ENCODE data around the gene STKLD1.
"Not testable (repeated sequence)": the region's sequence is repeated elsewhere in the genome, so short reads cannot be mapped to it uniquely, and the experiment has no call there.

The STKLD1 gene

DNA sequence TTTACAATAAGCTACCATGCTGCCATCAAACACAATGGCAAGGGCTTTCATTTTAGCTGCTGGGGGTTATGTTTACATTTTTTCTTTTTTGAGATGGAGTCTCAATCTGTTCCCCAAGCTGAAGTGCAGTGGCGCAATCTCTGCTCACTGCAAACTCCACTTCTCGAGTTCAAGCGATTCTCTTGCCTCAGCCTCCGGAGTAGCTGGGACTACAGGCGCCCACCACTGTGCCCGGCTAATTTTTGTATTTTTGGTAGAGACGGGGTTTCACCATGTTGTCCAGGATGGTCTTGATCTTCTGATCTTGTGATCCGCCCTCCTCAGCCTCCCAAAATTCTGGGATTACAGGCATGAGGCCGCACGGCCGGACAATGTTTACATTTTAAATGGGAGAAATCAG is 41.3 kb upstream of the STKLD1 start:
- Histone ChIP-seq H3K27ac (ENCODE audit: low read length) (peak overlapping the region; percentile 39), H3K36me3 (ENCODE audit: control insufficient read depth in 1 of 2, insufficient read depth in 2 of 2, low read length in 2 of 2) (peaks cover 35 to 48% of the 10 kb centered on the region in 2 donors), H3K4me3 (ENCODE audit: low read depth in 1 of 2, low read length in 2 of 2) (peak overlapping the region; percentile 79 to 92), H3K4me1 (ENCODE audit: control insufficient read depth in 1 of 2, insufficient read depth in 2 of 2, low read length in 2 of 2) (peaks cover 8 to 22% of the 10 kb centered on the region in 2 donors)
- H3K9me3 ChIP-seq (ENCODE audit: control insufficient read depth in 1 of 2, low read length in 2 of 2); H3K27me3 ChIP-seq (ENCODE audit: low read depth, low read length): not testable (repeated sequence)

DNA sequence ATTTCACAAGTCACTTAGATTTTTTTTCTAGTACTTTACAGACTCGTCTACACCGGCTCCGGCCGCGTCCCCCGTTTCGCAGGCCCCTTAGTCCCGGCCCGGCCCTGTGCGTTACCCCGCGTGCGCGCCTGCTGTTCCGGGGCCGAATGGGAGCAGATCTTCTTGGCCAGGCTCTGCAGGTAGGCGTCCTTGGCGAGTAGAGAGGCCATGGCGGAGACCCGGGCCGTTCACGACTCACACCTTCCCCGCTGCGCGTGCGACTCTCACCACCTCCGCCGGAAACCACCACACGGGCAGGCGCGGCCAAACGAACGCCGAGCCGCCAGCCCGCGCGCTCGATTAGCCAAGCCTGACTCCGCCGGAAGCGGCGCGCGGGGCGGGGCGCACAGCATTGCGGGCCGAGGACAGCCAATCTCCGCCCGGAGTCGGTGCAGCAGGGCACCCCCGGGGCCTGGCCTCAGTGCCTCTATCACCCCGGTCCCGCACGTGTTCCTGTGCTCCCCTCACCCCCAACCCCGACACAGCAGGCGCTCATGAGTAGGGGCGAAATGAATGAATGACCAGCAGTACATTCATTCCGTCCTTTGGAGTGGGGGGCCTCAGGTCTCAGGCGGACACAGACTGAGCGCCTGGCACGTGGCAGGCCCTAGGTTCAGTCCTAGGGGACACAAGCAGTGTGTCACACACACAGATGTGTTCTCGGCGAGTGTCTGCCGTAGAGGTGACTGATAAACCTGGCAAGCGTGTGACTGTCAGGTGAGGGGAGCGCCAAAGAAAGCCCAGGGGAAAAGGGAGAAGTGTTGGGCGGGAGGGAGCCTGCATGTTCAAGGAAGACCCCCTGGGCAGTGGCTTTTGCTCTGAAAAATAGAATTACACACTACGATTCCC is 40.0 kb upstream of the STKLD1 start, which contains the start of gene SURF6:
SURF6 (minus strand) TSS at position 265 of the 888 bp plus-strand sequence; CDS start at position 209, 56 bp downstream.
- Histone ChIP-seq H3K9me3 (ENCODE audit: control insufficient read depth in 1 of 2, low read length in 2 of 2) (no peaks in the 10 kb centered on the region), H3K4me1 (ENCODE audit: control insufficient read depth in 1 of 2, insufficient read depth in 2 of 2, low read length in 2 of 2) (peaks cover 8 to 22% of the 10 kb centered on the region in 2 donors), H3K4me3 (ENCODE audit: low read depth in 1 of 2, low read length in 2 of 2) (peak within 1 kb of the TSS; percentile 79 to 92), H3K36me3 (ENCODE audit: control insufficient read depth in 1 of 2, insufficient read depth in 2 of 2, low read length in 2 of 2) (peaks cover 40 to 49% of the 10 kb centered on the region in 2 donors), H3K27ac (ENCODE audit: low read length) (peak within 1 kb of the TSS; percentile 72), H3K27me3 (ENCODE audit: low read depth, low read length) (no peaks in the 10 kb centered on the region)

DNA sequence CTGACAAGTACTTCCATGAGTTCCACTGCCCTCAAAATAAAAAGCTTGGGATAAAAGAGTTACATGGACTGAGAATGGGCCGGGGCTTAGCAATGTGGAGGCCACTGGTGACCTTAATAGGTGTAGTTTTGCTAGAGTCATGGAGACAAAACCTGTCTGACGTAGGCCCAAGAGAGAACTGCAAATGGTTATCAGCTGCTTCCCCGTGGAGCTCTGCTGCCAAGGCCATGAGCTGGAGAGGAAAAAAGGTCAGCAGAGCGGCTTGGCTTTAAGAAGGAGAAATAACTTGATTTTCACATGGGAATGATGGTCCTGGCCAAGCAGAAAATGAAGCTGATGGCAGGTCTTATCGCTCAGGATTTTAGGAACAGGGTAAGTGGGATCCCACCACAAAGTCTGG is 36.5 kb upstream of the STKLD1 start:
- H3K4me1 ChIP-seq (ENCODE audit: control insufficient read depth in 1 of 2, insufficient read depth in 2 of 2, low read length in 2 of 2): peaks cover 1 to 12% of the 10 kb centered on the region in 2 donors
- no peaks in the 10 kb centered on the region for H3K9me3 ChIP-seq (ENCODE audit: control insufficient read depth in 1 of 2, low read length in 2 of 2)
- H3K4me3 ChIP-seq (ENCODE audit: low read depth in 1 of 2, low read length in 2 of 2): no peak overlapping the region
- no peak overlapping the region for H3K27ac ChIP-seq (ENCODE audit: low read length)
- peaks cover 35 to 52% of the 10 kb centered on the region in 2 donors for H3K36me3 ChIP-seq (ENCODE audit: control insufficient read depth in 1 of 2, insufficient read depth in 2 of 2, low read length in 2 of 2)
- H3K27me3 ChIP-seq (ENCODE audit: low read depth, low read length): no peaks in the 10 kb centered on the region

DNA sequence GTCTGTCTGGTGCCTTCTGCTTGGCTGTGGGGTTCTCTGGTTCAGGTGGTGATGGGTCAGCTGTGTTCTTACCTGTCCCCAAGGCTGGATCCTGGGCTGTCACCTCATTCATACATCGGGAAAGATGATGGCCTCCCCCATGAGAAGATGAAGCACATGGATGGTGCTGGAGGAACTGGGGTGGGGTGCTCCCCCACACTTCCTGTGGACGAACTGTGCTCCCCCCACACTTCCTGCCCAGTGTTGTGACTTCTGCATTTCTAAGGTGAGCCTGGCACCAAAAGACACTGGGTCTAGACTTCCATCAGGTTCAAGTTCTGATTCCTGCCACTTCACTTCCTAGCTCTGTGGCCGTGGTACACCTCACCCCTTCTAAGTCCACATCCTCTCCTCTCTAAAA is 35.9 kb upstream of the STKLD1 start:
- H3K4me3 ChIP-seq (ENCODE audit: low read depth in 1 of 2, low read length in 2 of 2): peak overlapping the region in 1 of 2 donors; percentile 21
- H3K36me3 ChIP-seq (ENCODE audit: control insufficient read depth in 1 of 2, insufficient read depth in 2 of 2, low read length in 2 of 2): peaks cover 37 to 58% of the 10 kb centered on the region in 2 donors
- H3K4me1 ChIP-seq (ENCODE audit: control insufficient read depth in 1 of 2, insufficient read depth in 2 of 2, low read length in 2 of 2): peaks cover 0 to 6% of the 10 kb centered on the region in 2 donors
- no peaks in the 10 kb centered on the region for H3K27me3 ChIP-seq (ENCODE audit: low read depth, low read length)
- H3K27ac ChIP-seq (ENCODE audit: low read length): no peak overlapping the region
- H3K9me3 ChIP-seq (ENCODE audit: control insufficient read depth in 1 of 2, low read length in 2 of 2): no peaks in the 10 kb centered on the region

DNA sequence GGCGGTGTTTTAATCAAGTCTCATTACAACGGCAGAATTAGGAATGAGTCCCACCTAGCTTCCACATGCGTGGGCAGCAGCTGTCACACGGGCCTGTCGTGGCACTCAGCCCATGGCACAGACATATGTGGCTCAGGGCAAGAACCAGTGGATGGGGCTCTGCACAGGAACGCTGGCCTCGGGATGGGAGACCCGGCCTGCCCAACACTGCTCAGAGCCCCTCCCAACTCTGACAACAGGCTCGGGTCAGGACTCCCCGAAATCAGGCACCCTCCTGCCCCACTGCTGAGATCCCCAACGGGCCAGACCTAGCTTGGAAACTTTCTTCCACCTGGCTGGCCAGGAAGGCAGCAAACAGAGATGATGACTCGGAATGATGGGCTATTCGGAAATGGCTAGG is 35.2 kb upstream of the STKLD1 start:
- no peaks in the 10 kb centered on the region for H3K9me3 ChIP-seq (ENCODE audit: control insufficient read depth in 1 of 2, low read length in 2 of 2)
- H3K27ac ChIP-seq (ENCODE audit: low read length): no peak overlapping the region
- H3K36me3 ChIP-seq (ENCODE audit: control insufficient read depth in 1 of 2, insufficient read depth in 2 of 2, low read length in 2 of 2): peaks cover 40 to 60% of the 10 kb centered on the region in 2 donors
- H3K4me1 ChIP-seq (ENCODE audit: control insufficient read depth in 1 of 2, insufficient read depth in 2 of 2, low read length in 2 of 2): peaks cover 0 to 6% of the 10 kb centered on the region in 2 donors
- H3K4me3 ChIP-seq (ENCODE audit: low read depth in 1 of 2, low read length in 2 of 2): peak overlapping the region in 1 of 2 donors; percentile 21
- H3K27me3 ChIP-seq (ENCODE audit: low read depth, low read length): no peaks in the 10 kb centered on the region

DNA sequence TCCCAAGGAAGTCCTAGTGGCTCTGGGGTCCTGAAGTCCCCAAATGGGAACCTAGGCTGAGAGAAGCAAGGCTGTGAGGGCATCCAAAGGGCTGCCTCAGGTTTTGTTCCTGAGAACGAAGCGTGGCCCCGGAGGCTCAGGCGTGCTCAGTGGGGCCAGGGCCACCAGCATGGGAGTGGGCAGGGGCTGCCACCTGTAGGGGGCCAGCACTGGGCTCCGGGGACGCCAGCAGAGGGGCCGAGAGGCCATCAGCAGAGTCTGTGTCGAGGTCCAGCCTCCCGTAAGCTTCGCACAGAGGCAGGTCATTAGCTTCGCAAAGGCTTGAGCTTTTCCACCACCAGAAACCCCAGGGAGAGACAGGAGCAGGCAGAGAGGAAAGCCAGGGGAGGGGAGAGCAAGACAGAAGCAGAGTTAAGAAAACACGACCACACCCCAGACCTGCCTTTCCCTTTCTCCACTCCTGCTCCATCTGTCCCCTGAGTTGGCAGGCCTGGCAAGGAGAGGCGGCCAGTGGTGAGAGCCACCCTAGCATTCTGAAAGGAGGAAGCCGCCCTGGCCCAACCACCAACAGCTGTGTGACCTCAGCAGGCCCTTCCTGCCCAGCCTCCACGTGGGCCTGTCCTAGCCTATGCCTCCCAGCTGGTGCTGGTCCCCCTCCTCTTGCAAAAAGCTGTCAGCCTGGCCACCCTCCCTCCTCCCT is 34.6 kb upstream of the STKLD1 start:
- H3K4me1 ChIP-seq (ENCODE audit: control insufficient read depth in 1 of 2, insufficient read depth in 2 of 2, low read length in 2 of 2): peaks cover 1 to 12% of the 10 kb centered on the region in 2 donors
- no peak overlapping the region for H3K4me3 ChIP-seq (ENCODE audit: low read depth in 1 of 2, low read length in 2 of 2)
- H3K27me3 ChIP-seq (ENCODE audit: low read depth, low read length): no peaks in the 10 kb centered on the region
- H3K36me3 ChIP-seq (ENCODE audit: control insufficient read depth in 1 of 2, insufficient read depth in 2 of 2, low read length in 2 of 2): peaks cover 40 to 60% of the 10 kb centered on the region in 2 donors
- no peak overlapping the region for H3K27ac ChIP-seq (ENCODE audit: low read length)
- no peaks in the 10 kb centered on the region for H3K9me3 ChIP-seq (ENCODE audit: control insufficient read depth in 1 of 2, low read length in 2 of 2)

DNA sequence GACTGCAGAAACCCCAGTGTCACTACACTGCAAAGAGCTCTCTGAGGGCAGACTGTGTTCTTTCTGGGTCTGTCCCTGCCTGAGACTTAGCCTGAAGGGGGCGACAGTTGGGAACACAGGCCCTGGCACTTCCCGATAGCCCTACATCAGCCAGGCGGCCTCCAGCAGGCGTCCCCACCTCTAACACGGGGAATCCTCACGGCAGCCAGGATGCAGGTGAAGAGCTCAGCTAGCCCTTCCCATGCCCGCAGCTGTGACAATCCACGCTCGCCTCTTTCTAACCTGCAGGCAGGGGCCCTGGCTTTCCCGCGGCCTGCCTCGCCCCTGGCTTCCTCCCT is 34.1 kb upstream of the STKLD1 start:
- Histone ChIP-seq H3K4me3 (ENCODE audit: low read depth in 1 of 2, low read length in 2 of 2) (no peak overlapping the region), H3K4me1 (ENCODE audit: control insufficient read depth in 1 of 2, insufficient read depth in 2 of 2, low read length in 2 of 2) (peaks cover 5 to 16% of the 10 kb centered on the region in 2 donors), H3K27me3 (ENCODE audit: low read depth, low read length) (no peaks in the 10 kb centered on the region), H3K27ac (ENCODE audit: low read length) (no peak overlapping the region), H3K9me3 (ENCODE audit: control insufficient read depth in 1 of 2, low read length in 2 of 2) (no peaks in the 10 kb centered on the region), H3K36me3 (ENCODE audit: control insufficient read depth in 1 of 2, insufficient read depth in 2 of 2, low read length in 2 of 2) (peaks cover 40 to 60% of the 10 kb centered on the region in 2 donors)

DNA sequence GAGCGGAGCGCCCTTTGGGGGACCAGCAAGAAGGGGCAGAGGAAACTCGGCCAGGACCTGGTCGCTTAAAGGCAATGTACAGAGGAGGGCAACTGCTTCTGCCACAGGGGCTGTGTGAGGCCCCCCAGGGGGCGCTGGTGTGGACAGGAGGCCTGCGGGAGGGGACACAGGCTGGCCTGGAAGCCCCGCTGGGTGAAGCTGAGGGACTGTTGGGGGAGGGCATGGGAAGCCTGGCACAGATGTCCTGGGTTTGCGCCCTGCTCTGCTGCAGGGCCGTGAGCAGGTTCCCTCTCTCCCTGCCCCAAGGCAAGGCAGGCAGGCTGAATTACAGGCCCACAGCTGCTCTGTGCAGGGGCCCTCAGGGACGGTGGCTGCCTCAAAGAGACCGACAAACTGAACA is 33.6 kb upstream of the STKLD1 start:
- peaks cover 40 to 60% of the 10 kb centered on the region in 2 donors for H3K36me3 ChIP-seq (ENCODE audit: control insufficient read depth in 1 of 2, insufficient read depth in 2 of 2, low read length in 2 of 2)
- H3K27ac ChIP-seq (ENCODE audit: low read length): no peak overlapping the region
- no peak overlapping the region for H3K4me3 ChIP-seq (ENCODE audit: low read depth in 1 of 2, low read length in 2 of 2)
- peaks cover 5 to 16% of the 10 kb centered on the region in 2 donors for H3K4me1 ChIP-seq (ENCODE audit: control insufficient read depth in 1 of 2, insufficient read depth in 2 of 2, low read length in 2 of 2)
- H3K9me3 ChIP-seq (ENCODE audit: control insufficient read depth in 1 of 2, low read length in 2 of 2): no peaks in the 10 kb centered on the region
- H3K27me3 ChIP-seq (ENCODE audit: low read depth, low read length): no peaks in the 10 kb centered on the region

DNA sequence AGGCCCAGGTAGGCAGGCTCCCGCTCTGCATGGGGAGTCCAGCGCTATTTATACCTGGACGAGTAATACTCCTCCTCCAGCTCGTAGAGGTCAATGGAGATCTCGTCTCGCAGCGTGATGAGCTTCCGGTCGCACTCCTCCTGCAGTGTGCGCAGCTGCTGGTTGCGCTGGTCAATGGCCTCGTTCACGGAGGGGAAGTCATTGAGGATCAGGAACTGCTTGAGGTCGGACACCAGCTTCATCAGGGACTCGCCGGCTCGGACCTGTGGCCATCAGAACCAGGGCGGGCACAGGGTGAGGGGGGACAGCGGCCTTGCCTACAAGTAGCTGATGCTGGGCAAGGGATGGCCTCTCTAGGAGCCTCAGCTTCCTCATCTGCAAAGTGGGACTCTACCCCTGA is 32.1 kb upstream of the STKLD1 start:
- Histone ChIP-seq H3K4me1 (ENCODE audit: control insufficient read depth in 1 of 2, insufficient read depth in 2 of 2, low read length in 2 of 2) (peaks cover 8 to 21% of the 10 kb centered on the region in 2 donors), H3K9me3 (ENCODE audit: control insufficient read depth in 1 of 2, low read length in 2 of 2) (no peaks in the 10 kb centered on the region), H3K36me3 (ENCODE audit: control insufficient read depth in 1 of 2, insufficient read depth in 2 of 2, low read length in 2 of 2) (peaks cover 40 to 60% of the 10 kb centered on the region in 2 donors), H3K27me3 (ENCODE audit: low read depth, low read length) (no peaks in the 10 kb centered on the region), H3K4me3 (ENCODE audit: low read depth in 1 of 2, low read length in 2 of 2) (no peak overlapping the region), H3K27ac (ENCODE audit: low read length) (no peak overlapping the region)

DNA sequence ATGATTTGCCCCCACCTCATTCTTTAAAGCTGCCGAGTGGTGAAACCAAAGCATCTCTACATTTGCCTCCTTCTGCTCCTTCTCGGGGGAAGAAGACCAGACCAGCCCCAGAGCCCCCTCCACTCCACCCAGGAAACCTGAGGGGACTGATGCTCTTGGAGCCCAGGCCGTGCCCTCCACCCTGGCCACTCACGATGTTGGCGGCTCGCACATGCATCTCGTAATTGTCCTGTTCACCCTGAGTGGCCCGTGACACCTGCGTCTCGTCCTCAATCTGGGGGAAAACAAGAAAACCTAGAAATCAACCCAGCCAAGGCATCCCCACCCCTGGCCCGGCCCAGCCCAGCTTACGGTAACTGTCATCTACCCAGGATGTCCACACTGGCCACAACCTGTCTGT is 31.2 kb upstream of the STKLD1 start:
- peaks cover 46 to 64% of the 10 kb centered on the region in 2 donors for H3K36me3 ChIP-seq (ENCODE audit: control insufficient read depth in 1 of 2, insufficient read depth in 2 of 2, low read length in 2 of 2)

DNA sequence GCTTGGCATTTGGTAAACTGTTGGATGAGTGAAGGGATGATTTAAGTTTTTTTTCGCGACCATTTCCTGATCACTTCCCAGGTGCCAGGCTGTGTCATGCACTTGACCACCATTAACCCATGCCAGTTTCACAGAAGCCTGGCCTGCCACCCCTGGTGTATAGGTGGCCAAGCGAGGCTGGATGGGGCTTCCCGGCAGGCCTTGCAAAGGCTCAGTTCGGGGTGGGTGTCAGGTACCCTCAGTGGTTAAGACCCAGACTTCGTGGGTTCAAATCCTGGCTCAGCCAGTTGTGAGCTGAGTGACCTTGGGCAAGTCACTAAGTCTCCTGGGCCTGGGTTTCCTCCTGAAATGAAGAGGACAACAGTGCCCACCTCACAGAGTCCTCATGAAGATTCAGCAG is 30.6 kb upstream of the STKLD1 start:
- H3K4me3 ChIP-seq (ENCODE audit: low read depth in 1 of 2, low read length in 2 of 2): no peak overlapping the region
- H3K4me1 ChIP-seq (ENCODE audit: control insufficient read depth in 1 of 2, insufficient read depth in 2 of 2, low read length in 2 of 2): peaks cover 13 to 26% of the 10 kb centered on the region in 2 donors
- H3K27me3 ChIP-seq (ENCODE audit: low read depth, low read length): no peaks in the 10 kb centered on the region
- H3K9me3 ChIP-seq (ENCODE audit: control insufficient read depth in 1 of 2, low read length in 2 of 2): no peaks in the 10 kb centered on the region
- H3K36me3 ChIP-seq (ENCODE audit: control insufficient read depth in 1 of 2, insufficient read depth in 2 of 2, low read length in 2 of 2): peaks cover 47 to 64% of the 10 kb centered on the region in 2 donors
- H3K27ac ChIP-seq (ENCODE audit: low read length): no peak overlapping the region

More for the DNA sequence above, 31.2 kb upstream of the STKLD1 start:
- no peaks in the 10 kb centered on the region for H3K9me3 ChIP-seq (ENCODE audit: control insufficient read depth in 1 of 2, low read length in 2 of 2)
- no peaks in the 10 kb centered on the region for H3K27me3 ChIP-seq (ENCODE audit: low read depth, low read length)
- H3K4me3 ChIP-seq (ENCODE audit: low read depth in 1 of 2, low read length in 2 of 2): no peak overlapping the region
- H3K4me1 ChIP-seq (ENCODE audit: control insufficient read depth in 1 of 2, insufficient read depth in 2 of 2, low read length in 2 of 2): peaks cover 13 to 26% of the 10 kb centered on the region in 2 donors
- no peak overlapping the region for H3K27ac ChIP-seq (ENCODE audit: low read length)
